Liver (tissue), 9 donors: ENCODE data around the gene LAMA5. TPM values are rescaled to one million over a fixed set of nuclear protein-coding genes. Genes with fewer than 3 reads are reported as not detected.

ENCODE experiments used
- DNase-seq: peaks from one replicate; pipeline ENCODE4 v3.0.0-alpha.2; 2017; ENCODE audit warnings: low spot score
- H3K27ac ChIP-seq, 2 donors: one replicate each; pipeline ENCODE4 v1.7.0; 2013; ENCODE audit warnings: inconsistent platforms in 2 of 2, low read length in 2 of 2, control low read depth in 1 of 2, low read depth in 1 of 2, mild to moderate bottlenecking in 1 of 2
- H3K27me3 ChIP-seq, 4 donors: one replicate each; pipeline versions ENCODE4 v1.6.1 to v1.7.0; 2013; ENCODE audit warnings: low read length in 3 of 4, inconsistent platforms in 1 of 4, mild to moderate bottlenecking in 1 of 4, moderate library complexity in 1 of 4; ENCODE audit not compliant: control insufficient read depth in 4 of 4, insufficient read depth in 4 of 4
- H3K36me3 ChIP-seq, 4 donors: one replicate each; pipeline versions ENCODE4 v1.6.1 to v1.7.0; 2013; ENCODE audit warnings: low read length in 3 of 4, mild to moderate bottlenecking in 3 of 4, low read depth in 1 of 4, moderate library complexity in 1 of 4; ENCODE audit not compliant: control insufficient read depth in 4 of 4, insufficient read depth in 3 of 4
- H3K4me1 ChIP-seq, 4 donors: one replicate each; pipeline versions ENCODE4 v1.6.1 to v1.7.0; 2013; ENCODE audit warnings: low read length in 3 of 4, mild to moderate bottlenecking in 3 of 4, moderate library complexity in 1 of 4; ENCODE audit not compliant: control insufficient read depth in 4 of 4, insufficient read depth in 4 of 4
- H3K4me3 ChIP-seq, 3 donors: one replicate each; pipeline versions ENCODE4 v1.6.1 to v1.7.0; 2013; ENCODE audit warnings: low read length in 3 of 3, control low read depth in 1 of 3, low read depth in 1 of 3, mild to moderate bottlenecking in 1 of 3
- H3K9ac ChIP-seq, 2 donors: one replicate each; pipeline ENCODE4 v1.7.0; 2013; ENCODE audit warnings: low read length in 2 of 2, mild to moderate bottlenecking in 2 of 2, moderate library complexity in 2 of 2, control low read depth in 1 of 2, low read depth in 1 of 2
- H3K9me3 ChIP-seq, 4 donors: one replicate each; pipeline versions ENCODE4 v1.6.1 to v1.7.0; 2013; ENCODE audit warnings: low read length in 3 of 4; ENCODE audit not compliant: control insufficient read depth in 4 of 4
- EGR1 ChIP-seq, 2 donors: IDR thresholded peaks; 2 replicates each; pipeline ENCODE4 v1.6.1; 2016 to 2018; ENCODE audit warnings: antibody characterized with exemption in 2 of 2, low read depth in 2 of 2
- FOXA1 ChIP-seq: IDR thresholded peaks from 2 replicates; pipeline ENCODE4 v1.6.1; 2016; ENCODE audit warnings: antibody characterized with exemption
- FOXA2 ChIP-seq: IDR thresholded peaks from 2 replicates; pipeline ENCODE4 v1.6.1; 2016; ENCODE audit warnings: antibody characterized with exemption
- GABPA ChIP-seq, 2 donors: IDR thresholded peaks in 1 of 2; conservative IDR thresholded peaks in 1 of 2; 2 replicates each; pipeline ENCODE4 v1.6.1; 2016; ENCODE audit warnings: antibody characterized with exemption in 2 of 2, mild to moderate bottlenecking in 1 of 2, moderate library complexity in 1 of 2
- HNF4A ChIP-seq, 2 donors: conservative IDR thresholded peaks; 2 replicates each; pipeline ENCODE4 v1.6.1; 2016; ENCODE audit warnings: antibody characterized with exemption in 2 of 2, mild to moderate bottlenecking in 2 of 2
- HNF4G ChIP-seq: IDR thresholded peaks from 2 replicates; pipeline ENCODE4 v1.6.1; 2016; ENCODE audit warnings: antibody characterized with exemption
- JUND ChIP-seq, 2 donors: IDR thresholded peaks; 2 replicates each; pipeline ENCODE4 v1.6.1; 2016; ENCODE audit warnings: antibody characterized with exemption in 2 of 2
- NR2F2 ChIP-seq: IDR thresholded peaks from 2 replicates; pipeline ENCODE4 v1.6.1; 2016; ENCODE audit warnings: antibody characterized with exemption
- RAD21 ChIP-seq, 2 donors: IDR thresholded peaks; 2 replicates each; pipeline ENCODE4 v1.6.1; 2016; ENCODE audit warnings: antibody characterized with exemption in 2 of 2, mild to moderate bottlenecking in 2 of 2
- RXRA ChIP-seq, 2 donors: IDR thresholded peaks; 2 replicates each; pipeline ENCODE4 v1.6.1; 2017 to 2018; ENCODE audit warnings: antibody characterized with exemption in 2 of 2, mild to moderate bottlenecking in 1 of 2
- SP1 ChIP-seq: IDR thresholded peaks from 2 replicates; pipeline ENCODE4 v1.6.1; 2018; ENCODE audit warnings: antibody characterized with exemption, mild to moderate bottlenecking
- TAF1 ChIP-seq: conservative IDR thresholded peaks from 2 replicates; pipeline ENCODE4 v1.6.1; 2016; ENCODE audit warnings: antibody characterized with exemption, mild to moderate bottlenecking
- YY1 ChIP-seq: IDR thresholded peaks from 2 replicates; pipeline ENCODE4 v1.6.1; 2016; ENCODE audit warnings: antibody characterized with exemption, mild to moderate bottlenecking
- WGBS: extraction: QIAGEN DNeasy Blood & Tissue Kit; methylation state at CpG from one replicate; pipeline ENCODE4 v1.1.7; 2013; 5-methylcytosine and 5-hydroxymethylcytosine counted together
- polyA plus RNA-seq, 2 donors: library from polyadenylated mRNA; stranded (reverse) in 1 of 2; unstranded in 1 of 2; fragments of 200-250 nt in 1 of 2; fragments of >200 nt in 1 of 2; fragmentation: Nextera tagmentation in 1 of 2; extraction: Ambion mirVana in 1 of 2; gene quantifications; one replicate each; pipeline versions ENCODE4 v1.2.1 to v1.2.3, GENCODE V29; 2013 to 2015
- total RNA-seq, 2 donors: library from RNA; depleted of rRNA; stranded (reverse); fragments of >200 nt; gene quantifications; one replicate each; pipeline ENCODE4 v1.2.3, GENCODE V29; 2014
- TF ChIP-seq, protein P1 (sequence below): IDR thresholded peaks from 2 replicates; pipeline ENCODE4 v1.6.1; 2016; ENCODE audit warnings: antibody characterized with exemption
- TF ChIP-seq, protein P2 (sequence below): IDR thresholded peaks from 2 replicates; pipeline ENCODE4 v1.6.1; 2016; ENCODE audit warnings: antibody characterized with exemption, mild to moderate bottlenecking
- TF ChIP-seq, protein P3 (sequence below): IDR thresholded peaks from 2 replicates; pipeline ENCODE4 v1.6.1; 2016; ENCODE audit warnings: antibody characterized with exemption
- TF ChIP-seq, protein P4 (sequence below): fragments of 150-350 bp; IDR thresholded peaks from 2 replicates; pipeline ENCODE4 v1.5.1; 2017; ENCODE audit warnings: improper control_type of control experiment, low read depth, low read length; ENCODE audit not compliant: missing input control
- donor health status: healthy.
- donor health status: healthy.
- donor health status: healthy.
- donor health status: healthy.
- donor health status: healthy.

LAMA5 gene
- total and polyA plus RNA-seq, 4 donors: 3.6 to 40.2 (median 13.7) TPM

DNA sequence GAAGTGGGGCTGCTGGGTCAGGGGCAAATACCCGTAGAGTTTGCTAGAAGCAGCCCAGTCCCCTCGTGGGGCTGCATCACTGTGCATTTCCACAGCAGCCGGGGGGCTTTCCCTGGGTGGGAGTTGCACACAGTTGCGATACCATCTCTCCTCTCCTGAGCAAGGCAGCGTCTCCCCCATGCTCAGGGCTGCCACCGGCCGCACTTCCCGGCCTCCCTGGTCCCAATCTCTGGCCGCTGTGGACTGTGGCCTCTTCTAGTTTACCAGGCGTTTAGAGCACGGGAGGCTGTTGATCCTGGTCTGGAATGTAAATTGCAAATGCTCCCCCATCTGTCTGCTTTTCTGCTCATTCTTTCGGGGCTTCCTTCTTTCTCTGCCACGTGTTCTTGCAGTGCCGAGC lies 97.7 kb downstream of the LAMA5 start (continued):
- TF ChIP-seq, protein P1, sequence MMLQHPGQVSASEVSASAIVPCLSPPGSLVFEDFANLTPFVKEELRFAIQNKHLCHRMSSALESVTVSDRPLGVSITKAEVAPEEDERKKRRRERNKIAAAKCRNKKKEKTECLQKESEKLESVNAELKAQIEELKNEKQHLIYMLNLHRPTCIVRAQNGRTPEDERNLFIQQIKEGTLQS: no peak
- TF ChIP-seq EGR1 (IDR thresholded peaks at IDR 0.05; ENCODE audit: low read depth in 2 of 2) (no peak), YY1 (no peak), TAF1 (no peak)

DNA sequence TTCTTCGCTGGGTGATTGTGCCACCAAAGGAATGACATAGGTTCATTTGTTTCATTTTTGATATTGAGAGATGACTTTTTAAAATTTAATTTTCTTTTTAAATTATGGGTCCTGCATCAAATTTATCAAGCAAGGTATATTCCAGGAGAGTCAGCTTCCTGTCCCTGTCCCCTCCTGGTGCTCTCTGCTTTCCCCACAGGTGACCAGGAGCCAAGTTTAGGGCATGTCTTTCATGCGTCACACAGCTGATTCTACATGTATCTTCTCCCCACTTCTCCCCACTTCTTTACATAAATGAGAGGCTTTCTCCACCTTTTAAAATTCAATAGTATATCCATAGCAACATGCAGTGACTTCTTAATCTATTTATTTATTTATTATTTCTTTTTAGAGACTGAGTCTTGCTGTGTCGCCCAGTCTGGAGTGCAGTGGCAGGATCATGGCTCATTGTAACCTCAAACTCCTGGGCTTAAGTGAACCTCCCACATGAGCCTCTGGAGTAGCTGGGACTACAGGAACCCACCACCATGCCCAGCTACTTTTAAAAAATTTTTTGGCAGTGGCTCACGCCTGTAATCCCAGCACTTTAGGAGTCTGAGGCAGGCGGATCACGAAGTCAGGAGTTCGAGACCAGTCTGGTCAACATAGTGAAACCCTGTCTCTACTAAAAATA lies 98.7 kb downstream of the LAMA5 start:
- WGBS: 84% methylated on average over 7 of the region's 7 CpGs
- Histone ChIP-seq H3K27me3 (no peaks in the 10 kb centered on the region), H3K4me1 (peaks cover 0 to 6% (median 0%) of the 10 kb centered on the region in 4 donors), H3K9ac (no peak overlapping the region), H3K4me3 (no peak overlapping the region), H3K27ac (no peak overlapping the region), H3K36me3 (peaks cover 10 to 42% (median 26%) of the 10 kb centered on the region in 4 donors), H3K9me3 (no peaks in the 10 kb centered on the region)
- no peak for DNase-seq
- TF ChIP-seq, protein P2, sequence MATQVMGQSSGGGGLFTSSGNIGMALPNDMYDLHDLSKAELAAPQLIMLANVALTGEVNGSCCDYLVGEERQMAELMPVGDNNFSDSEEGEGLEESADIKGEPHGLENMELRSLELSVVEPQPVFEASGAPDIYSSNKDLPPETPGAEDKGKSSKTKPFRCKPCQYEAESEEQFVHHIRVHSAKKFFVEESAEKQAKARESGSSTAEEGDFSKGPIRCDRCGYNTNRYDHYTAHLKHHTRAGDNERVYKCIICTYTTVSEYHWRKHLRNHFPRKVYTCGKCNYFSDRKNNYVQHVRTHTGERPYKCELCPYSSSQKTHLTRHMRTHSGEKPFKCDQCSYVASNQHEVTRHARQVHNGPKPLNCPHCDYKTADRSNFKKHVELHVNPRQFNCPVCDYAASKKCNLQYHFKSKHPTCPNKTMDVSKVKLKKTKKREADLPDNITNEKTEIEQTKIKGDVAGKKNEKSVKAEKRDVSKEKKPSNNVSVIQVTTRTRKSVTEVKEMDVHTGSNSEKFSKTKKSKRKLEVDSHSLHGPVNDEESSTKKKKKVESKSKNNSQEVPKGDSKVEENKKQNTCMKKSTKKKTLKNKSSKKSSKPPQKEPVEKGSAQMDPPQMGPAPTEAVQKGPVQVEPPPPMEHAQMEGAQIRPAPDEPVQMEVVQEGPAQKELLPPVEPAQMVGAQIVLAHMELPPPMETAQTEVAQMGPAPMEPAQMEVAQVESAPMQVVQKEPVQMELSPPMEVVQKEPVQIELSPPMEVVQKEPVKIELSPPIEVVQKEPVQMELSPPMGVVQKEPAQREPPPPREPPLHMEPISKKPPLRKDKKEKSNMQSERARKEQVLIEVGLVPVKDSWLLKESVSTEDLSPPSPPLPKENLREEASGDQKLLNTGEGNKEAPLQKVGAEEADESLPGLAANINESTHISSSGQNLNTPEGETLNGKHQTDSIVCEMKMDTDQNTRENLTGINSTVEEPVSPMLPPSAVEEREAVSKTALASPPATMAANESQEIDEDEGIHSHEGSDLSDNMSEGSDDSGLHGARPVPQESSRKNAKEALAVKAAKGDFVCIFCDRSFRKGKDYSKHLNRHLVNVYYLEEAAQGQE: no peak
- TF ChIP-seq GABPA (IDR thresholded peaks at IDR 0.05 in 1 of 2, conservative IDR thresholded peaks at IDR 0.05 in 1 of 2): no peak
- no peak for TF ChIP-seq SP1
- TF ChIP-seq, protein P1: no peak
- no peak for TF ChIP-seq RAD21 (IDR thresholded peaks at IDR 0.05)
- no peak for TF ChIP-seq YY1
- TF ChIP-seq, protein P3, sequence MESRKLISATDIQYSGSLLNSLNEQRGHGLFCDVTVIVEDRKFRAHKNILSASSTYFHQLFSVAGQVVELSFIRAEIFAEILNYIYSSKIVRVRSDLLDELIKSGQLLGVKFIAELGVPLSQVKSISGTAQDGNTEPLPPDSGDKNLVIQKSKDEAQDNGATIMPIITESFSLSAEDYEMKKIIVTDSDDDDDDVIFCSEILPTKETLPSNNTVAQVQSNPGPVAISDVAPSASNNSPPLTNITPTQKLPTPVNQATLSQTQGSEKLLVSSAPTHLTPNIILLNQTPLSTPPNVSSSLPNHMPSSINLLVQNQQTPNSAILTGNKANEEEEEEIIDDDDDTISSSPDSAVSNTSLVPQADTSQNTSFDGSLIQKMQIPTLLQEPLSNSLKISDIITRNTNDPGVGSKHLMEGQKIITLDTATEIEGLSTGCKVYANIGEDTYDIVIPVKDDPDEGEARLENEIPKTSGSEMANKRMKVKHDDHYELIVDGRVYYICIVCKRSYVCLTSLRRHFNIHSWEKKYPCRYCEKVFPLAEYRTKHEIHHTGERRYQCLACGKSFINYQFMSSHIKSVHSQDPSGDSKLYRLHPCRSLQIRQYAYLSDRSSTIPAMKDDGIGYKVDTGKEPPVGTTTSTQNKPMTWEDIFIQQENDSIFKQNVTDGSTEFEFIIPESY: no peak
- no peak for TF ChIP-seq HNF4A (conservative IDR thresholded peaks at IDR 0.05)

DNA sequence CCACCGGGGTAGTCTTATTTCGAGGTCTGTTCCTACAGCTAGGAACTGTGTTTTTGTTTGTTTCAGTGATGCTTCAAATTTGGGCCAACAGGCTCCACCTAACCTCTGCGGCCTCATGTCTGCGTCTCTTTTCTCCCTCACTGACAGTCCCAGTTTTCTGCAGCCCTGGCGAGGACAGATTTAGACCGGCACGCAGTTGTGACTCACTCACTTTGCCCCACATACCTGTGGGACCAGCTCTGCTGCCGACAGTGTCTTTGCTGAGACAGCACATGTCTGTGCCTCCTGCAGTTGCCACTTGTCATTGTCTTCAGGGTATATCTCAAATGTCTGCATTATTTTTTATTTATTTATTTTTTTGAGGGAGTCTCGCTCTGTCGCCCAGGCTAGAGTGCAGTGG lies 99.6 kb downstream of the LAMA5 start:
- Histone ChIP-seq H3K27ac (no peak overlapping the region), H3K4me1 (peaks cover 0 to 6% (median 0%) of the 10 kb centered on the region in 4 donors), H3K27me3 (no peaks in the 10 kb centered on the region), H3K9ac (no peak overlapping the region), H3K4me3 (no peak overlapping the region), H3K36me3 (peaks cover 6 to 38% (median 22%) of the 10 kb centered on the region in 4 donors), H3K9me3 (no peaks in the 10 kb centered on the region)
- TF ChIP-seq TAF1 (no peak), RXRA (IDR thresholded peaks at IDR 0.05) (no peak), GABPA (IDR thresholded peaks at IDR 0.05 in 1 of 2, conservative IDR thresholded peaks at IDR 0.05 in 1 of 2) (no peak), YY1 (no peak), SP1 (no peak), JUND (IDR thresholded peaks at IDR 0.05) (no peak), HNF4A (conservative IDR thresholded peaks at IDR 0.05) (no peak), FOXA2 (no peak), EGR1 (IDR thresholded peaks at IDR 0.05; ENCODE audit: low read depth in 2 of 2) (no peak), FOXA1 (no peak), NR2F2 (no peak), HNF4G (no peak), RAD21 (IDR thresholded peaks at IDR 0.05) (no peak)
- TF ChIP-seq, protein P1: no peak
- TF ChIP-seq, protein P4, sequence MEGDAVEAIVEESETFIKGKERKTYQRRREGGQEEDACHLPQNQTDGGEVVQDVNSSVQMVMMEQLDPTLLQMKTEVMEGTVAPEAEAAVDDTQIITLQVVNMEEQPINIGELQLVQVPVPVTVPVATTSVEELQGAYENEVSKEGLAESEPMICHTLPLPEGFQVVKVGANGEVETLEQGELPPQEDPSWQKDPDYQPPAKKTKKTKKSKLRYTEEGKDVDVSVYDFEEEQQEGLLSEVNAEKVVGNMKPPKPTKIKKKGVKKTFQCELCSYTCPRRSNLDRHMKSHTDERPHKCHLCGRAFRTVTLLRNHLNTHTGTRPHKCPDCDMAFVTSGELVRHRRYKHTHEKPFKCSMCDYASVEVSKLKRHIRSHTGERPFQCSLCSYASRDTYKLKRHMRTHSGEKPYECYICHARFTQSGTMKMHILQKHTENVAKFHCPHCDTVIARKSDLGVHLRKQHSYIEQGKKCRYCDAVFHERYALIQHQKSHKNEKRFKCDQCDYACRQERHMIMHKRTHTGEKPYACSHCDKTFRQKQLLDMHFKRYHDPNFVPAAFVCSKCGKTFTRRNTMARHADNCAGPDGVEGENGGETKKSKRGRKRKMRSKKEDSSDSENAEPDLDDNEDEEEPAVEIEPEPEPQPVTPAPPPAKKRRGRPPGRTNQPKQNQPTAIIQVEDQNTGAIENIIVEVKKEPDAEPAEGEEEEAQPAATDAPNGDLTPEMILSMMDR: no peak
- TF ChIP-seq, protein P2: no peak
- 94% methylated on average over 10 of the region's 10 CpGs for WGBS
- DNase-seq: no peak
